Measurements from ENCODE around the gene RPS6KA5. TPM values are rescaled to one million over a fixed set of nuclear protein-coding genes. Genes with fewer than 3 reads are reported as not detected.

RPS6KA5 gene
- total RNA-seq, 1 experiment from 2014 or later, result 8.6 TPM

GRCh38 chr14:90797919-90798318 is 262.5 kb downstream of the RPS6KA5 start:
- no peak for DNase-seq
- POLR2A ChIA-PET (ENCODE audit: unreplicated experiment), result interaction anchor here (0.6 to 0.7 kb wide), 2 partner anchors 17 to 390 kb away, joined by 3 to 5 read pairs; no protein-coding TSS in a partner anchor

More at GRCh38 chr14:90797919-90798318, 262.5 kb downstream of the RPS6KA5 start:
- Histone ChIP-seq H3K27me3 (ENCODE audit: low read length) (no peaks in the 10 kb centered on the region), H3K27ac (ENCODE audit: low read length) (no peak overlapping the region), H3K9ac (ENCODE audit: low read length) (no peak overlapping the region), H3F3A (ENCODE audit: low read length, unreplicated experiment) (no peaks in the 10 kb centered on the region), H3K36me3 (ENCODE audit: low read depth, low read length) (no peaks in the 10 kb centered on the region), H3K9me2 (replicated peaks; ENCODE audit: low read length) (no peaks in the 10 kb centered on the region), H3K4me3 (ENCODE audit: low read length) (no peak overlapping the region), H2AFZ (ENCODE audit: low read length) (no peak overlapping the region), H3K4me1 (ENCODE audit: insufficient read depth, low read length) (peaks cover 16% of the 10 kb centered on the region), H3K9me3 (ENCODE audit: low read length) (no peaks in the 10 kb centered on the region), H3K79me2 (ENCODE audit: low read length) (peaks cover 6% of the 10 kb centered on the region; the same call in 1 of the 2 replicates), H3K4me2 (ENCODE audit: low read length) (no peak overlapping the region), H4K20me1 (ENCODE audit: low read length) (no peaks in the 10 kb centered on the region)
- CTCF ChIA-PET, result no interaction called here
- TF ChIP-seq, protein P1, sequence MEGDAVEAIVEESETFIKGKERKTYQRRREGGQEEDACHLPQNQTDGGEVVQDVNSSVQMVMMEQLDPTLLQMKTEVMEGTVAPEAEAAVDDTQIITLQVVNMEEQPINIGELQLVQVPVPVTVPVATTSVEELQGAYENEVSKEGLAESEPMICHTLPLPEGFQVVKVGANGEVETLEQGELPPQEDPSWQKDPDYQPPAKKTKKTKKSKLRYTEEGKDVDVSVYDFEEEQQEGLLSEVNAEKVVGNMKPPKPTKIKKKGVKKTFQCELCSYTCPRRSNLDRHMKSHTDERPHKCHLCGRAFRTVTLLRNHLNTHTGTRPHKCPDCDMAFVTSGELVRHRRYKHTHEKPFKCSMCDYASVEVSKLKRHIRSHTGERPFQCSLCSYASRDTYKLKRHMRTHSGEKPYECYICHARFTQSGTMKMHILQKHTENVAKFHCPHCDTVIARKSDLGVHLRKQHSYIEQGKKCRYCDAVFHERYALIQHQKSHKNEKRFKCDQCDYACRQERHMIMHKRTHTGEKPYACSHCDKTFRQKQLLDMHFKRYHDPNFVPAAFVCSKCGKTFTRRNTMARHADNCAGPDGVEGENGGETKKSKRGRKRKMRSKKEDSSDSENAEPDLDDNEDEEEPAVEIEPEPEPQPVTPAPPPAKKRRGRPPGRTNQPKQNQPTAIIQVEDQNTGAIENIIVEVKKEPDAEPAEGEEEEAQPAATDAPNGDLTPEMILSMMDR (conservative IDR thresholded peaks at IDR 0.05; ENCODE audit: low read depth, low read length), result no peak
- TF ChIP-seq EZH2 (IDR thresholded peaks at IDR 0.05; ENCODE audit: low read length, unreplicated experiment) (no peak), EZH2phosphoT487 (IDR thresholded peaks at IDR 0.05; ENCODE audit: borderline replicate concordance, low read length) (no peak)
- no TSS peak for BruUV-seq (replicated peaks)
- ATAC-seq, result no peak
- intact Hi-C loops (cut with micrococcal nuclease), result no loop called here

Other genes starting within 250 kb of the RPS6KA5 start
- gene TTC7B, start 244.2 kb downstream of the RPS6KA5 start, total RNA-seq (2014; rRNA removed), result 43.2 and 45.6 TPM in 2 replicates
- 0.84 and 0.92 TPM in 2 replicates for gene DGLUCY, start 53.4 kb upstream of the RPS6KA5 start, total RNA-seq (2014; rRNA removed)
- 0.35 and 1.5 TPM in 2 replicates for gene GPR68, start 184.1 kb upstream of the RPS6KA5 start, total RNA-seq (2014; rRNA removed)

Measured in PC-3 (cell line).